Kasumi-1 (cell line): ENCODE data around the gene PTX4.
"Not testable (repeated sequence)": the region's sequence is repeated elsewhere in the genome, so short reads cannot be mapped to it uniquely, and the experiment has no call there.

Source experiments
- DNase-seq, 2 experiments: peaks; one replicate each; lab custom pipeline; 2025; lab: John Stamatoyannopoulos, UW

The PTX4 gene

GRCh38 chr16:1443980-1444729 is 44.6 kb downstream of the PTX4 start, which contains the start of gene CCDC154:
TSS of gene CCDC154 (minus strand) at chr16:1444556. CDS start at chr16:1444322, 234 bp downstream.
- no peak for DNase-seq

GRCh38 chr16:1443403-1443973 is 45.3 kb downstream of the PTX4 start:
- DNase-seq = no peak

GRCh38 chr16:1442697-1443096 is 46.0 kb downstream of the PTX4 start:
- no peak for DNase-seq

- DNase-seq = no peak
Measured at GRCh38 chr16:1441391-1441829, 47.3 kb downstream of the PTX4 start.

- not testable (repeated sequence) for DNase-seq
Measured at GRCh38 chr16:1439699-1440074, 49.1 kb downstream of the PTX4 start.

- DNase-seq = no peak
Measured at GRCh38 chr16:1439058-1439698, 49.6 kb downstream of the PTX4 start.

GRCh38 chr16:1438229-1439057 is 50.3 kb downstream of the PTX4 start:
- DNase-seq = no peak

GRCh38 chr16:1437606-1438005 is 51.1 kb downstream of the PTX4 start:
- no peak for DNase-seq

- no peak for DNase-seq
Measured at GRCh38 chr16:1436731-1437355, 51.9 kb downstream of the PTX4 start.

- no peak for DNase-seq
Measured at GRCh38 chr16:1435921-1436697, 52.6 kb downstream of the PTX4 start.
